Osteocyte (in vitro differentiated cells): Measurements from ENCODE around the gene EIF1AX. TPM values are rescaled to one million over a fixed set of nuclear protein-coding genes. Genes with fewer than 3 reads are reported as not detected.
A peak's percentile ranks its signal among the peaks of the same experiment; 100 is the strongest.

ENCODE experiments used
- DNase-seq: peaks from one replicate; pipeline ENCODE4 v3.0.0; 2021; ENCODE audit warnings: mixed read lengths; ENCODE audit not compliant: unreplicated experiment; ENCODE audit errors: extremely low spot score
- H3K27ac Mint-ChIP-seq: one replicate; pipeline ENCODE4 v1.8.0; 2021; ENCODE audit warnings: mild to moderate bottlenecking, mixed read lengths; ENCODE audit not compliant: unreplicated experiment
- H3K27me3 Mint-ChIP-seq: one replicate; pipeline ENCODE4 v1.8.0; 2021; ENCODE audit warnings: mixed read lengths; ENCODE audit not compliant: unreplicated experiment
- H3K36me3 Mint-ChIP-seq: one replicate; pipeline ENCODE4 v1.8.0; 2021; ENCODE audit warnings: mixed read lengths; ENCODE audit not compliant: unreplicated experiment
- H3K4me1 Mint-ChIP-seq: one replicate; pipeline ENCODE4 v1.8.0; 2021; ENCODE audit warnings: mixed read lengths; ENCODE audit not compliant: unreplicated experiment
- H3K4me3 Mint-ChIP-seq: one replicate; pipeline ENCODE4 v1.8.0; 2021; ENCODE audit warnings: mild to moderate bottlenecking, moderate library complexity, mixed read lengths; ENCODE audit not compliant: unreplicated experiment
- H3K9me3 Mint-ChIP-seq: one replicate; pipeline ENCODE4 v1.8.0; 2021; ENCODE audit warnings: mixed read lengths; ENCODE audit not compliant: unreplicated experiment
- CTCF ChIP-seq: fragments of 200-600 bp; sonication (generic); IDR thresholded peaks from 2 replicates; pipeline ENCODE4 v1.5.0; 2021; ENCODE audit warnings: antibody characterized with exemption, mild to moderate bottlenecking, moderate library complexity
- long read RNA-seq: library from polyadenylated mRNA; unstranded; transcript quantifications from one replicate; pipeline ENCODE4 v2.0.0, GENCODE V29; 2021
- total RNA-seq: library from RNA; stranded (reverse); gene quantifications from 2 replicates; pipeline ENCODE4 v1.2.1, GENCODE V29; 2021

EIF1AX gene
- 59.5 and 61.1 TPM in 2 replicates for total RNA-seq
- long read RNA-seq, full-length matches to known transcripts: 117 of 126 reads
- long read RNA-seq, partial matches to known transcripts: 2 of 126 reads
- long read RNA-seq, other reads (novel, unspliced or antisense): 7 of 126 reads

- no peak for TF ChIP-seq CTCF
- Mint-ChIP-seq H3K4me3 (peak within 1 kb of the TSS; percentile 87), H3K4me1 (peaks cover 17% of the 10 kb centered on the region), H3K27ac (peak within 1 kb of the TSS; percentile 86), H3K36me3 (peaks cover 6% of the 10 kb centered on the region), H3K9me3 (no peaks in the 10 kb centered on the region), H3K27me3 (no peaks in the 10 kb centered on the region)
- DNase-seq: peak; percentile 97
Measured at GRCh38 chrX:20141281-20142220, at the start of gene EIF1AX. Gene EIF1AX, minus strand, starts transcription at chrX:20141838. Its CDS starts 198 bp downstream, at chrX:20141640.

DNA sequence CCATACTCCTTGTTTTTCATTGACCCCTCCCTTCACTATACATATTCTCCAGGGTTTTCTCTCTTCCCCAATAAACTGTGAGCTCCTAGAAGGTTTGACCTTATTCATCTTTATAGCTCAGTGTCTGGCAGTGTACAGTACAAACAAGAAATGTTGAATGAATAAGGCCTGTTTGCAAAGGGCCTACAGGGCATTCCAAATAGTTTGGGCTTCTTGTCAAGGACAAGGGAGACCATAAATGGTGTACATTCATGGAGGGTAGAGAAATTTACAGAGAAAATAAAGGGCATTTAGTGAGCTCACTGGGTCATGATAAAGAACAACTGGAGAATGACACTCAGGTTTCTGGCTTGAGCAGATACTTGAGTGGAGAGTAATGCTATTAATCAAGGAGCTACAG is 47.5 kb upstream of the EIF1AX start:
- H3K4me3 Mint-ChIP-seq: no peak overlapping the region
- H3K27ac Mint-ChIP-seq: no peak overlapping the region
- TF ChIP-seq CTCF: no peak
- peaks cover 14% of the 10 kb centered on the region for H3K36me3 Mint-ChIP-seq
- H3K27me3 Mint-ChIP-seq: no peaks in the 10 kb centered on the region
- DNase-seq: no peak
- peaks cover 5% of the 10 kb centered on the region for H3K9me3 Mint-ChIP-seq
- no peaks in the 10 kb centered on the region for H3K4me1 Mint-ChIP-seq

DNA sequence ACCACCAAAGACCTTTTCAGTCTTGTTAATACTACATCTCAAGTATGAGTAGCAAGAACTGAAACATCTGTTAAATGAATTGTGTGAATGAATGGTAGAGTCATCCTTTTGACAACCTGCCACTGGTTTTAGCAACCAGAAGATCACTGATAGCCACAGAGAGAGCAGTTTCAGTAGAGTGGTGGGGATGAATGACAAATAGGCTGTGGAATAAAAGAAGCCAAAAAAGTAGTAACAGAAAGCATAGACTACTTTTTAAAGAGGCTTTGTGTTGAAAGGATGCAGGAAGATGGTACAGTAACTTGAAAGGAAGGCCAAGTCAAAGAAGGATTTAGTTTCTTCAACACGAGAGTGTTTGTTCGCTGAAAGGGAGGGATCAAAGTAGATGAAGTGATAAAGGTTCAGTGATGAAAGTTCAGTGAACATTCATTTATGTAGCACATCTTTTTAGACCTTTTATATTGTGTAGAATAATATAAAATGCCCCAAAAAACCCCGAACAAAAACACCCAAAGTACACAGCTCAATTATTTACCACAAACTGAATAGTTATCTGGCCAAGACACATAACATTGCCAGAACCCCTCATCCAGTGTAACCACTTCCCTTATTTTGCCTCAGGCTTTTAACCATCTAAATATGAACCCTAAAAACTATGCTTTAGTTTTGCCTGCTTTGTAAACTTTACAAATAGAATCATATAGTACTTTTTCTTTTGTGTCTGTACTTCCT is 40.1 kb upstream of the EIF1AX start:
- peaks cover 7% of the 10 kb centered on the region for H3K9me3 Mint-ChIP-seq

DNA sequence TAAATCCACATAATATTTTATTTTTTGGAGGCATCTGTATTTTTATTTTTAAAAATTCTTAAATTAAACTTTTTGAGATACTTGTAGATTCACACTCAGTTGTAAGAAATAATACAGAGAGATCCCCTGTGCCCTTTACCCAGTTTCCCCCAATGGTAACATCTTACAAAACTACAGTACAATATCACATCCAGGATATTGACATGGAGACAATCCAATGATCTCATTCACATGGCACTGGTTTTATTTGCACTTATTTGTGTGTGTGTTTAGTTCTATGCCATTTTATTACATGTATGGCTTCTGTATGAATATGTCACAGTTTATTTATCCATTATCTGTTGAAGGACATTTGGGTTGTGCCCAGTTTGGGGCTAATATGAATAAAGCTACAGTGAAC is 35.5 kb upstream of the EIF1AX start:
- peaks cover 5% of the 10 kb centered on the region for H3K36me3 Mint-ChIP-seq

More for the DNA sequence above, 40.1 kb upstream of the EIF1AX start:
- Mint-ChIP-seq H3K36me3 (peaks cover 10% of the 10 kb centered on the region), H3K4me1 (no peaks in the 10 kb centered on the region), H3K4me3 (no peak overlapping the region), H3K27me3 (no peaks in the 10 kb centered on the region), H3K27ac (no peak overlapping the region)
- TF ChIP-seq CTCF: no peak
- no peak for DNase-seq

More for the DNA sequence above, 35.5 kb upstream of the EIF1AX start:
- Mint-ChIP-seq H3K4me3 (no peak overlapping the region), H3K4me1 (no peaks in the 10 kb centered on the region), H3K27me3 (no peaks in the 10 kb centered on the region), H3K27ac (no peak overlapping the region), H3K9me3 (peaks cover under 1% of the 10 kb centered on the region)
- TF ChIP-seq CTCF: no peak
- DNase-seq: no peak
